Vagina (tissue), 2 donors: Measurements from ENCODE around the gene ZCCHC3.

ENCODE experiments used
- CTCF ChIP-seq, 3 experiments: fragments of 450-650 bp in 2 of 3; fragments of 200-600 bp in 1 of 3; sonication (generic) in 1 of 3; IDR thresholded peaks; one replicate each; pipeline ENCODE4 v1.5.1; 2017 to 2019; ENCODE audit warnings: antibody characterized with exemption in 3 of 3, mild to moderate bottlenecking in 2 of 3, moderate library complexity in 2 of 3
- POLR2A ChIP-seq, 2 donors: fragments of 450-650 bp; IDR thresholded peaks; one replicate each; pipeline ENCODE4 v1.6.1; 2017; ENCODE audit warnings: antibody characterized with exemption in 2 of 2, mild to moderate bottlenecking in 2 of 2, moderate library complexity in 2 of 2
- POLR2AphosphoS5 ChIP-seq, 2 donors: sonication (generic); formaldehyde crosslinking; IDR thresholded peaks; one replicate each; pipeline ENCODE4 v1.9.0; 2017; ENCODE audit warnings: antibody characterized with exemption in 2 of 2, mild to moderate bottlenecking in 2 of 2, low read depth in 1 of 2; ENCODE audit not compliant: insufficient read depth in 1 of 2

- no peak for TF ChIP-seq CTCF (IDR thresholded peaks at IDR 0.05)
- TF ChIP-seq POLR2AphosphoS5 (IDR thresholded peaks at IDR 0.05; ENCODE audit: insufficient read depth in 1 of 2, low read depth in 1 of 2) = no peak
- no peak for TF ChIP-seq POLR2A (IDR thresholded peaks at IDR 0.05)
Observed at GRCh38 chr20:270517-270916, 26.9 kb upstream of the ZCCHC3 start.
